SK-N-MC (cell line): ENCODE results near the gene SMAD6.

Source experiments
- DNase-seq: peaks from one replicate; pipeline ENCODE4 v3.0.0-alpha.2; 2011; ENCODE audit warnings: low read depth, low spot score
- H3K27ac ChIP-seq: fragments of 200-600 bp; sonication (generic); 2 replicates; pipeline ENCODE4 v1.5.1; 2016; ENCODE audit warnings: mixed run types
- H3K36me3 ChIP-seq: fragments of 200-600 bp; sonication (generic); 2 replicates; pipeline ENCODE4 v1.6.1; 2017; ENCODE audit warnings: antibody characterized with exemption, low read length, mixed read lengths; ENCODE audit not compliant: insufficient read depth
- H3K4me3 ChIP-seq: fragments of 200-600 bp; sonication (generic); 2 replicates; pipeline ENCODE4 v1.5.1; 2016
- H3K9ac ChIP-seq: fragments of 200-600 bp; sonication (generic); 2 replicates; pipeline ENCODE4 v1.8.0; 2017; ENCODE audit warnings: mixed run types, mixed read lengths; ENCODE audit not compliant: insufficient read length
- H3K9me3 ChIP-seq: fragments of 200-600 bp; sonication (generic); 2 replicates; pipeline ENCODE4 v1.6.1; 2017; ENCODE audit warnings: low read depth, mild to moderate bottlenecking, antibody characterized with exemption, low read length, moderate library complexity, mixed read lengths
- EZH2 ChIP-seq: fragments of 200-600 bp; sonication (generic); IDR thresholded peaks from one replicate; pipeline ENCODE4 v1.6.1; 2017; ENCODE audit warnings: antibody characterized with exemption
- FOXP2 ChIP-seq: optimal IDR thresholded peaks from 2 replicates; pipeline ENCODE3; 2011; ENCODE audit warnings: mild to moderate bottlenecking, moderate library complexity; ENCODE audit not compliant: insufficient read depth; ENCODE audit errors: extremely low read length, control extremely low read depth
- POLR2AphosphoS5 ChIP-seq: IDR thresholded peaks from 2 replicates; pipeline ENCODE4 v1.6.1; 2012; ENCODE audit warnings: mild to moderate bottlenecking, low read depth, low read length, borderline replicate concordance

SMAD6 gene

GRCh38 chr15:66692808-66693596 is 9.0 kb upstream of the SMAD6 start:
- TF ChIP-seq POLR2AphosphoS5 (no peak), FOXP2 (no peak), EZH2 (no peak)
- Histone ChIP-seq H3K9ac (no peak overlapping the region), H3K27ac (peak overlapping the region; percentile 64; the same call in 1 of the 2 replicates), H3K9me3 (no peaks in the 10 kb centered on the region), H3K36me3 (no peaks in the 10 kb centered on the region), H3K4me3 (no peak overlapping the region)
- DNase-seq = no peak

GRCh38 chr15:66696770-66697169 is 5.3 kb upstream of the SMAD6 start:
- TF ChIP-seq FOXP2 = no peak
- no peak for TF ChIP-seq POLR2AphosphoS5
- no peak for TF ChIP-seq EZH2
- Histone ChIP-seq H3K4me3 (no peak overlapping the region), H3K9me3 (no peaks in the 10 kb centered on the region), H3K9ac (no peak overlapping the region), H3K36me3 (no peaks in the 10 kb centered on the region), H3K27ac (no peak overlapping the region)
- DNase-seq = no peak

- Histone ChIP-seq H3K9ac (no peak overlapping the region), H3K9me3 (no peaks in the 10 kb centered on the region), H3K36me3 (no peaks in the 10 kb centered on the region), H3K27ac (no peak overlapping the region), H3K4me3 (no peak overlapping the region)
- DNase-seq = no peak
- no peak for TF ChIP-seq FOXP2
- TF ChIP-seq POLR2AphosphoS5 = no peak
- TF ChIP-seq EZH2 = no peak
Measured at GRCh38 chr15:66698318-66698961, 3.6 kb upstream of the SMAD6 start.

DNA sequence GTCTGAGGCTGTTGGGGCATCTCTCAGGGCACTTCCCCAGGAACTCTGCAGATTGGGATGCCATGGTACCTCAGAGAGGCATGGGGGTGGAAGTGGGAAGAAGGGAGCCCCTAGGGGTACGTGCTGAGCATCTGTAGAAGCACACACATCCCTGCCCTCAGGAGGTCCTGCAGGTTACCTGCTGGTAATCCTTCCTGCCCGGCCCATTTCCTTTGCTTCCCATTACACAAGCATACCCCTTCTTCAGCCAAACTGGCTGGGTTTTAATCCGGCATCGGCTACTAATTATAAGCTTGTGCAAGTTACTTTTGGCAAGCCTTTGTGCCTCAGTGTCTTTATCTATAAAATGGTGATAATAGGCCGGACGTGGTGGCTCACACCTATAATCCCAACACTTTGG is 3.1 kb upstream of the SMAD6 start:
- H3K4me3 ChIP-seq = no peak overlapping the region
- H3K9ac ChIP-seq = no peak overlapping the region
- no peaks in the 10 kb centered on the region for H3K9me3 ChIP-seq
- H3K27ac ChIP-seq = no peak overlapping the region
- no peaks in the 10 kb centered on the region for H3K36me3 ChIP-seq
- no peak for DNase-seq
- TF ChIP-seq EZH2 (no peak), POLR2AphosphoS5 (no peak), FOXP2 (no peak)

- no peak for DNase-seq
- no peak overlapping the region; the same call in 1 of the 2 replicates for H3K27ac ChIP-seq
- H3K9me3 ChIP-seq = no peaks in the 10 kb centered on the region
- no peaks in the 10 kb centered on the region for H3K36me3 ChIP-seq
- H3K9ac ChIP-seq = peak overlapping the region; percentile 37
- TF ChIP-seq POLR2AphosphoS5 (no peak), FOXP2 (no peak), EZH2 (no peak)
- peak overlapping the region; percentile 97 for H3K4me3 ChIP-seq
Measured at GRCh38 chr15:66700412-66700801, 1.6 kb upstream of the SMAD6 start.

DNA sequence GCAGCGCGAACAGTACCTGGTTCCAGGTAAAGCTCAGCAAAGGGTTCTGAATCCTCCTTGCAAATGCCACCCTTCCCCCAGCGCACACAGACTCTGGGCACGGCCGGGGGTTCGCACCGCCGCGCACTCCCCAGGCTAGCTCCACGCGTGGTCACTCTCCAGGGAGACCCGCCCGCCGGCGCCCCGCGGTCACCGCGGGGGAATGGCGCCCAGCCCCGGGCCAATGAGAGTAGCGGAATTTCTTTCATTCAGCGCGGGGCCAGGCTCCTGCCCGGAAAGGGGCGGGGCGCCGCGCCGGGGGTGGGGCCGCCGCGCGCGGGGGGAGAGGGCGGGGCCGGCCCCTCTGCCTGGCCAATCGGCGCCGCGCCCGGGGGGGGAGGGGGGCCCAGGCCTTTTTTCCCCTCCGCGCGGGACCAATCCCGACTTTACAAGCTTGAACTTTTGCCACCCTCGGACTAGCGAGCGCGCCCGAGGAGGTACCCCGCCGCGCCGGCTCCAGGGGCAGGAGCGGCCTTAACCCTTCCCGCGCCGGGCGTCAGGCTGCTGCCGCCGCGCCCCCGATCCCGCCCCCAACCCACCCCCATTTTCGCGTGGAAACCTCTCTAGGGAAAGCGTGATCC is 1.1 kb upstream of the SMAD6 start:
- Histone ChIP-seq H3K27ac (peak overlapping the region; percentile 93), H3K9ac (peak overlapping the region; percentile 53)
- no peak for DNase-seq

GRCh38 chr15:66701422-66702034 is 508 bp upstream of the SMAD6 start:
- H3K27ac ChIP-seq = peak overlapping the region; percentile 93
- H3K9me3 ChIP-seq = no peaks in the 10 kb centered on the region
- TF ChIP-seq FOXP2 (no peak), POLR2AphosphoS5 (0 out of 2 replicates have a peak, but pooled peaks have one; percentile 1)
- H3K9ac ChIP-seq = peak overlapping the region; percentile 53
- peak; percentile 75 for DNase-seq
- H3K36me3 ChIP-seq = no peaks in the 10 kb centered on the region
- H3K4me3 ChIP-seq = peak overlapping the region; percentile 97

More for the DNA sequence above, 1.1 kb upstream of the SMAD6 start:
- Histone ChIP-seq H3K9me3 (no peaks in the 10 kb centered on the region), H3K4me3 (peak overlapping the region; percentile 97), H3K36me3 (no peaks in the 10 kb centered on the region)
- TF ChIP-seq EZH2 (no peak), POLR2AphosphoS5 (peak; percentile 64; the same call in 1 of the 2 replicates)
